HPDE6-E6E7 (cell line): ENCODE data around the gene STX11.

Experiments used
- DNase-seq: peaks from one replicate; pipeline ENCODE4 v3.0.0; 2011; ENCODE audit warnings: missing footprints; ENCODE audit errors: extremely low spot score

The STX11 gene

GRCh38 chr6:144143106-144143505, 7.2 kb upstream of the STX11 start:
- DNase-seq = no peak

GRCh38 chr6:144143878-144144277, 6.4 kb upstream of the STX11 start:
- DNase-seq = no peak

GRCh38 chr6:144144996-144145395, 5.3 kb upstream of the STX11 start:
- DNase-seq = no peak

GRCh38 chr6:144145541-144145940, 4.8 kb upstream of the STX11 start:
- no peak for DNase-seq

- DNase-seq = no peak
Observed at GRCh38 chr6:144148886-144149285, 1.4 kb upstream of the STX11 start.

GRCh38 chr6:144149558-144149893, 791 bp upstream of the STX11 start:
- DNase-seq = no peak

GRCh38 chr6:144150710-144151657, 667 bp downstream of the STX11 start:
- DNase-seq = no peak

- no peak for DNase-seq
Observed at GRCh38 chr6:144152334-144152900, 2.1 kb downstream of the STX11 start.

GRCh38 chr6:144153260-144153659, 2.9 kb downstream of the STX11 start:
- no peak for DNase-seq

- no peak for DNase-seq
Observed at GRCh38 chr6:144153971-144154370, 3.7 kb downstream of the STX11 start.

- no peak for DNase-seq
Observed at GRCh38 chr6:144155529-144155928, 5.2 kb downstream of the STX11 start.

- DNase-seq = no peak
Observed at GRCh38 chr6:144156338-144156737, 6.0 kb downstream of the STX11 start.

- DNase-seq = no peak
Observed at GRCh38 chr6:144156991-144157390, 6.7 kb downstream of the STX11 start.

GRCh38 chr6:144158133-144158532, 7.8 kb downstream of the STX11 start:
- DNase-seq = no peak

- no peak for DNase-seq
Observed at GRCh38 chr6:144159223-144159622, 8.9 kb downstream of the STX11 start.

- DNase-seq = no peak
Observed at GRCh38 chr6:144159742-144160141, 9.4 kb downstream of the STX11 start.

- DNase-seq = no peak
Observed at GRCh38 chr6:144160431-144161005, 10.2 kb downstream of the STX11 start.

- no peak for DNase-seq
Observed at GRCh38 chr6:144161975-144162374, 11.7 kb downstream of the STX11 start.

- DNase-seq = no peak
Observed at GRCh38 chr6:144162977-144163376, 12.7 kb downstream of the STX11 start.

GRCh38 chr6:144165784-144166183, 15.5 kb downstream of the STX11 start:
- DNase-seq = no peak

GRCh38 chr6:144170044-144170443, 19.7 kb downstream of the STX11 start:
- DNase-seq = no peak

- DNase-seq = no peak
Observed at GRCh38 chr6:144171406-144171805, 21.1 kb downstream of the STX11 start.

- DNase-seq = no peak
Observed at GRCh38 chr6:144174006-144174405, 23.7 kb downstream of the STX11 start.
